SU-DHL-6 (cell line): ENCODE data around the gene TRIM60.
"Not testable (repeated sequence)": the region's sequence is repeated elsewhere in the genome, so short reads cannot be mapped to it uniquely, and the experiment has no call there.

Experiments used
- H2AFZ ChIP-seq: fragments of 200-600 bp; sonication (generic); 2 replicates; pipeline ENCODE4 v1.6.1; 2014; ENCODE audit warnings: low read depth, mild to moderate bottlenecking, moderate library complexity, mixed read lengths, antibody characterized with exemption, low read length; ENCODE audit not compliant: severe bottlenecking
- H3F3A ChIP-seq: fragments of 200-600 bp; shearing (Covaris generic); 2 replicates; pipeline ENCODE4 v1.6.0; 2016; ENCODE audit warnings: antibody characterized with exemption, mild to moderate bottlenecking; ENCODE audit not compliant: insufficient read depth
- H3K27ac ChIP-seq: fragments of 200-600 bp; sonication (generic); 2 replicates; pipeline ENCODE4 v1.5.1; 2016; ENCODE audit warnings: low read depth, mild to moderate bottlenecking, low read length, moderate library complexity, mixed read lengths
- H3K27me3 ChIP-seq: fragments of 200-600 bp; sonication (generic), shearing (Covaris generic); 2 replicates; pipeline ENCODE4 v1.6.0; 2014; ENCODE audit warnings: mild to moderate bottlenecking, low read length
- H3K36me3 ChIP-seq: fragments of 200-600 bp; sonication (generic); 2 replicates; pipeline ENCODE4 v1.6.1; 2014; ENCODE audit warnings: mild to moderate bottlenecking, low read length, mixed read lengths
- H3K4me2 ChIP-seq: fragments of 300-600, 200-600 bp; shearing (Covaris generic), sonication (generic); 2 replicates; pipeline ENCODE4 v1.6.0; 2014; ENCODE audit warnings: low read length, low read depth, mild to moderate bottlenecking; ENCODE audit not compliant: poor library complexity, severe bottlenecking
- H3K4me3 ChIP-seq: fragments of 200-600 bp; sonication (generic); 2 replicates; pipeline ENCODE4 v1.5.1; 2014; ENCODE audit warnings: antibody characterized with exemption, low read length, mild to moderate bottlenecking, mixed read lengths; ENCODE audit not compliant: insufficient read depth, poor library complexity, severe bottlenecking
- H3K79me2 ChIP-seq: fragments of 200-600 bp; sonication (generic); 2 replicates; pipeline ENCODE4 v1.6.1; 2014; ENCODE audit warnings: mild to moderate bottlenecking, low read length, moderate library complexity; ENCODE audit not compliant: insufficient read depth
- H3K9ac ChIP-seq: fragments of 200-600 bp; sonication (generic); 2 replicates; pipeline ENCODE4 v1.7.0; 2014; ENCODE audit warnings: mild to moderate bottlenecking, low read length
- H3K9me2 ChIP-seq: fragments of 200-600 bp; sonication (generic); replicated peaks from 2 replicates; pipeline ENCODE4 v1.6.1; 2014; ENCODE audit warnings: low read length; ENCODE audit not compliant: insufficient read depth
- H3K9me3 ChIP-seq: fragments of 200-600 bp; sonication (generic); 2 replicates; pipeline ENCODE4 v1.6.1; 2014; ENCODE audit warnings: low read length, mixed read lengths; ENCODE audit not compliant: insufficient read depth
- H4K20me1 ChIP-seq: fragments of 200-600 bp; sonication (generic); 2 replicates; pipeline ENCODE4 v1.6.1; 2014; ENCODE audit warnings: low read depth, mild to moderate bottlenecking, antibody characterized with exemption, low read length, moderate library complexity, mixed read lengths
- CTCF ChIP-seq: fragments of 200-600 bp; sonication (generic); IDR thresholded peaks from one replicate; pipeline ENCODE4 v1.5.1; 2017; ENCODE audit warnings: antibody characterized with exemption, mild to moderate bottlenecking, low read length, moderate library complexity; ENCODE audit not compliant: insufficient read depth, poor library complexity, severe bottlenecking
- EZH2phosphoT487 ChIP-seq: fragments of 200-600 bp; sonication (generic), shearing (Covaris generic); conservative IDR thresholded peaks from 2 replicates; pipeline ENCODE4 v1.6.1; 2018; ENCODE audit warnings: mild to moderate bottlenecking, antibody characterized with exemption, low read length, moderate library complexity, mixed read lengths

The TRIM60 gene

GRCh38 chr4:165077034-165077578, 45.3 kb downstream of the TRIM60 start:
- H4K20me1 ChIP-seq, result no peaks in the 10 kb centered on the region
- H3K4me3 ChIP-seq, result no peak overlapping the region
- H3K9ac ChIP-seq, result no peak overlapping the region
- H3K27me3 ChIP-seq, result no peaks in the 10 kb centered on the region
- H3K27ac ChIP-seq, result no peak overlapping the region
- H3K4me2 ChIP-seq, result no peak overlapping the region
- H3K9me2 ChIP-seq, result no peaks in the 10 kb centered on the region
- TF ChIP-seq CTCF (no peak), EZH2phosphoT487 (no peak)
- H3K79me2 ChIP-seq, result no peaks in the 10 kb centered on the region
- H2AFZ ChIP-seq, result no peak overlapping the region
- no peaks in the 10 kb centered on the region for H3K9me3 ChIP-seq
- peaks cover 12% of the 10 kb centered on the region; the same call in 1 of the 2 replicates for H3K36me3 ChIP-seq
- no peaks in the 10 kb centered on the region for H3F3A ChIP-seq

- Histone ChIP-seq H3K36me3 (peaks cover 12% of the 10 kb centered on the region; the same call in 1 of the 2 replicates), H3K27ac (no peak overlapping the region), H3K9ac (no peak overlapping the region), H4K20me1 (no peaks in the 10 kb centered on the region), H3K9me3 (no peaks in the 10 kb centered on the region), H3K4me2 (no peak overlapping the region), H2AFZ (no peak overlapping the region), H3F3A (no peaks in the 10 kb centered on the region), H3K9me2 (no peaks in the 10 kb centered on the region), H3K27me3 (no peaks in the 10 kb centered on the region), H3K79me2 (no peaks in the 10 kb centered on the region), H3K4me3 (no peak overlapping the region)
- TF ChIP-seq EZH2phosphoT487 (no peak), CTCF (no peak)
Observed at GRCh38 chr4:165079476-165079875, 47.7 kb downstream of the TRIM60 start.

GRCh38 chr4:165084787-165085186, 53.0 kb downstream of the TRIM60 start:
- peaks cover 14% of the 10 kb centered on the region; the same call in 1 of the 2 replicates for H3K36me3 ChIP-seq
- H3K79me2 ChIP-seq, H2AFZ ChIP-seq, H3K4me3 ChIP-seq, H3K9me2 ChIP-seq, H3K27ac ChIP-seq, H3K27me3 ChIP-seq, H4K20me1 ChIP-seq, H3K4me2 ChIP-seq, H3K9me3 ChIP-seq, H3F3A ChIP-seq, H3K9ac ChIP-seq: not testable (repeated sequence)

GRCh38 chr4:165085946-165086345, 54.1 kb downstream of the TRIM60 start:
- H3K36me3 ChIP-seq, result peaks cover 7% of the 10 kb centered on the region; the same call in 1 of the 2 replicates
- no peaks in the 10 kb centered on the region for H3K27me3 ChIP-seq
- no peaks in the 10 kb centered on the region for H3F3A ChIP-seq
- no peaks in the 10 kb centered on the region for H3K9me3 ChIP-seq
- no peaks in the 10 kb centered on the region for H3K79me2 ChIP-seq
- H4K20me1 ChIP-seq, result no peaks in the 10 kb centered on the region
- no peak overlapping the region for H3K4me3 ChIP-seq
- H3K9ac ChIP-seq, result no peak overlapping the region
- no peak overlapping the region for H2AFZ ChIP-seq
- H3K27ac ChIP-seq, result no peak overlapping the region
- no peaks in the 10 kb centered on the region for H3K9me2 ChIP-seq
- no peak overlapping the region for H3K4me2 ChIP-seq
- TF ChIP-seq CTCF, result no peak
- TF ChIP-seq EZH2phosphoT487, result no peak
